WTC11 (cell line): ENCODE data around the gene CIB2. TPM values are rescaled to one million over a fixed set of nuclear protein-coding genes. Genes with fewer than 3 reads are reported as not detected.

Experiments
- ATAC-seq: fragments of 200-7000 bp; cut with Tn5 transposase; 2 replicates; pipeline ENCODE4 v1.10.0; 2021; ENCODE audit warnings: mild to moderate bottlenecking, moderate library complexity
- CTCF ChIA-PET: fragments of 300-600 bp; sonication (Branson Sonifier 250); formaldehyde crosslinking; loops from one replicate; lab custom pipeline; 2021; ENCODE audit warnings: antibody characterized with exemption; lab: Charles Lee
- POLR2A ChIA-PET: fragments of 350-600 bp; sonication (Branson Sonifier 250); formaldehyde crosslinking; loops from one replicate; lab custom pipeline; 2021; ENCODE audit warnings: antibody characterized with exemption; lab: Charles Lee
- DNase-seq: peaks from one replicate; pipeline ENCODE4 v3.0.0; 2021; ENCODE audit warnings: low spot score
- H3K27ac Mint-ChIP-seq: 2 replicates; pipeline ENCODE4 v1.8.0; 2021; ENCODE audit warnings: mixed read lengths
- H3K27me3 Mint-ChIP-seq: 2 replicates; pipeline ENCODE4 v1.8.0; 2021; ENCODE audit warnings: low read depth, mild to moderate bottlenecking, moderate library complexity, mixed read lengths
- H3K36me3 Mint-ChIP-seq: 2 replicates; pipeline ENCODE4 v1.8.0; 2021; ENCODE audit warnings: mixed read lengths
- H3K4me1 Mint-ChIP-seq: 2 replicates; pipeline ENCODE4 v1.8.0; 2022; ENCODE audit warnings: mixed read lengths
- H3K4me3 Mint-ChIP-seq: 2 replicates; pipeline ENCODE4 v1.8.0; 2021; ENCODE audit warnings: mild to moderate bottlenecking, moderate library complexity, mixed read lengths
- H3K9me3 Mint-ChIP-seq: 2 replicates; pipeline ENCODE4 v1.8.0; 2021; ENCODE audit warnings: mixed read lengths
- CREB1 ChIP-seq: sonication (generic); formaldehyde crosslinking; IDR thresholded peaks from 2 replicates; pipeline ENCODE4 v1.8.0; 2023; ENCODE audit warnings: mild to moderate bottlenecking, missing genetic modification reagents
- ELF4 ChIP-seq: sonication (generic); formaldehyde crosslinking; IDR thresholded peaks from 2 replicates; pipeline ENCODE4 v1.8.1; 2022; ENCODE audit warnings: low read depth, mild to moderate bottlenecking, moderate library complexity, missing genetic modification reagents
- ETV6 ChIP-seq: sonication (generic); formaldehyde crosslinking; IDR thresholded peaks from 2 replicates; pipeline ENCODE4 v1.8.1; 2022; ENCODE audit warnings: mild to moderate bottlenecking, missing genetic modification reagents
- FOXP1 ChIP-seq: sonication (generic); formaldehyde crosslinking; IDR thresholded peaks from 2 replicates; pipeline ENCODE4 v1.8.0; 2022; ENCODE audit warnings: missing genetic modification reagents, mild to moderate bottlenecking, moderate library complexity, borderline replicate concordance
- JUN ChIP-seq: sonication (generic); formaldehyde crosslinking; IDR thresholded peaks from 2 replicates; pipeline ENCODE4 v1.8.0; 2023; ENCODE audit warnings: mild to moderate bottlenecking, missing genetic modification reagents
- MYBL2 ChIP-seq: sonication (generic); formaldehyde crosslinking; IDR thresholded peaks from 2 replicates; pipeline ENCODE4 v1.8.1; 2023; ENCODE audit warnings: mild to moderate bottlenecking, moderate library complexity, missing genetic modification reagents
- NFE2L1 ChIP-seq: sonication (generic); formaldehyde crosslinking; IDR thresholded peaks from 2 replicates; pipeline ENCODE4 v1.8.1; 2023; ENCODE audit warnings: missing genetic modification reagents
- NR2C2 ChIP-seq: sonication (generic); formaldehyde crosslinking; IDR thresholded peaks from 2 replicates; pipeline ENCODE4 v1.8.0; 2022; ENCODE audit warnings: mild to moderate bottlenecking, missing genetic modification reagents
- SMAD3 ChIP-seq: sonication (generic); formaldehyde crosslinking; IDR thresholded peaks from 2 replicates; pipeline ENCODE4 v1.8.0; 2022; ENCODE audit warnings: missing genetic modification reagents, mild to moderate bottlenecking, borderline replicate concordance
- SP1 ChIP-seq: sonication (generic); formaldehyde crosslinking; conservative IDR thresholded peaks from 2 replicates; pipeline ENCODE4 v1.8.1; 2022; ENCODE audit warnings: missing genetic modification reagents
- TEAD1 ChIP-seq: sonication (generic); formaldehyde crosslinking; IDR thresholded peaks from 2 replicates; pipeline ENCODE4 v1.8.0; 2022; ENCODE audit warnings: mild to moderate bottlenecking, missing genetic modification reagents
- ZNF219 ChIP-seq: sonication (generic); formaldehyde crosslinking; IDR thresholded peaks from 2 replicates; pipeline ENCODE4 v1.8.0; 2023; ENCODE audit warnings: missing genetic modification reagents, mild to moderate bottlenecking, borderline replicate concordance
- ZNF396 ChIP-seq: fragments of 250-450 bp; sonication (Bioruptor Pico); IDR thresholded peaks from 2 replicates; pipeline ENCODE4 v1.8.0; 2021; ENCODE audit warnings: mild to moderate bottlenecking, moderate library complexity, borderline replicate concordance
- ZNF423 ChIP-seq: fragments of 250-450 bp; sonication (Bioruptor Pico); IDR thresholded peaks from 2 replicates; pipeline ENCODE4 v2.1.2; 2022; ENCODE audit warnings: mild to moderate bottlenecking, moderate library complexity
- total RNA-seq: library from RNA; stranded (reverse); gene quantifications from 3 replicates; pipeline ENCODE4 v1.2.3, GENCODE V29; 2021
- TF ChIP-seq, protein P1 (sequence below): sonication (generic); formaldehyde crosslinking; IDR thresholded peaks from 2 replicates; pipeline ENCODE4 v1.8.1; 2022; ENCODE audit warnings: missing genetic modification reagents, borderline replicate concordance
- TF ChIP-seq, protein P2 (sequence below): fragments of 250-450 bp; sonication (Bioruptor Pico); IDR thresholded peaks from 2 replicates; pipeline ENCODE4 v1.8.0; 2021; ENCODE audit warnings: mild to moderate bottlenecking
- TF ChIP-seq, protein P3 (sequence below): sonication (generic); formaldehyde crosslinking; IDR thresholded peaks from 2 replicates; pipeline ENCODE4 v1.8.1; 2022; ENCODE audit warnings: mild to moderate bottlenecking, moderate library complexity, missing genetic modification reagents
- TF ChIP-seq, protein P4 (sequence below): fragments of 250-450 bp; sonication (Bioruptor Pico); IDR thresholded peaks from 2 replicates; pipeline ENCODE4 v2.1.2; 2022; ENCODE audit warnings: mild to moderate bottlenecking, moderate library complexity
- TF ChIP-seq, protein P5 (sequence below): sonication (generic); formaldehyde crosslinking; IDR thresholded peaks from 2 replicates; pipeline ENCODE4 v1.8.0; 2022; ENCODE audit warnings: mild to moderate bottlenecking, missing genetic modification reagents

CIB2 gene
- total RNA-seq, 1 experiment from 2014 or later = 45.2 TPM

DNA sequence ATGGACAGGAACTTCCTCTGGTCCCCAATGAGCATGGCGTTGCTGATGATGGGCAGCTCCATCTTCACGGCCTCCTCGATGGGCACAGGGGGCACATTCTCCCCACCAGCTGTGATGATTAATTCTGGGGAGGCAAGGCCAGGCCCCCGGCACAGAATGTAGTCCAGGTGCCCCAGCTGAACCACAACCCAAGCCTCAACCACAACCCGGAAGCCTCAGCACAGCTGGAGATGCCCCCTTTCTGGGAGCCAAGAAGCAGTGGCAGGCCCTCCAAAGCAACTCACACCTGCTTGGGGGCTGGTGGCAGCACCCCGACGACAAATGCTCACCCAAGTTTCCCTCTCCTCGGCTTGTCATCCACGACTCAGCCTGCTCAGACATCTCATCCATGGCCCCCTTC lies 43.2 kb upstream of the CIB2 start (continued):
- TF ChIP-seq ZNF219 = no peak
- no peak for TF ChIP-seq JUN (CRISPR knock-in tag)
- TF ChIP-seq ELF4 = no peak
- TF ChIP-seq ETV6 = no peak
- TF ChIP-seq NR2C2 (CRISPR knock-in tag) = no peak
- TF ChIP-seq, protein P1, sequence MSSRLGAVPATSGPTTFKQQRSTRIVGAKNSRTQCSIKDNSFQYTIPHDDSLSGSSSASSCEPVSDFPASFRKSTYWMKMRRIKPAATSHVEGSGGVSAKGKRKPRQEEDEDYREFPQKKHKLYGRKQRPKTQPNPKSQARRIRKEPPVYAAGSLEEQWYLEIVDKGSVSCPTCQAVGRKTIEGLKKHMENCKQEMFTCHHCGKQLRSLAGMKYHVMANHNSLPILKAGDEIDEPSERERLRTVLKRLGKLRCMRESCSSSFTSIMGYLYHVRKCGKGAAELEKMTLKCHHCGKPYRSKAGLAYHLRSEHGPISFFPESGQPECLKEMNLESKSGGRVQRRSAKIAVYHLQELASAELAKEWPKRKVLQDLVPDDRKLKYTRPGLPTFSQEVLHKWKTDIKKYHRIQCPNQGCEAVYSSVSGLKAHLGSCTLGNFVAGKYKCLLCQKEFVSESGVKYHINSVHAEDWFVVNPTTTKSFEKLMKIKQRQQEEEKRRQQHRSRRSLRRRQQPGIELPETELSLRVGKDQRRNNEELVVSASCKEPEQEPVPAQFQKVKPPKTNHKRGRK = no peak

DNA sequence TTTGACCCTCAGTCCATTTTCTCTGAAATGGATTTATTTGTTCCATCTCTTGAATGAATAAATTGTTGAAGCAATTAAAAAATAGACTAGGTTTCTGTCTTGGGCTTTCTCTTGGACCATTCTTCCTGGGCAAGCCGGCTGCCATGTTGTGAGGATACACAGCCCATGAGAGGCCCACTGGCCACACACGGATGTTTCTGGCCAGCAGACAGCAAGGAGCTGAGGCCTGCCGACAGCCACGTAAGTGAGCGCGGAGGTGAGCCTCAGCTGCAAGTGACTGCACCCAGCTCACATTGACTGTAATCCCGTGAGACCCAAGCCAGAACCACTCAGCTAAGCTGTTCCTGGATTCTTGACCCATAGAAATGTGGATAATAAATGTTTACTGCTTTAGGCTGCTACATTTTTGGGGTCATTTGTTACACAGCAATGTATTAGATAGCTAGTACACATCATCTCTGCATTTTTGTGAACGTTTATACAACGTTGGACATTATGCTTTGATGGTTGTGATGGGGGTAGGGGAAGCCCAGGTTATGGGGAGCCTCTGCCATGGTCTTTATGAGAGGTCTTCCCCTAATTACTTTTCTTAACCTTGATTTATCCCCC lies 40.7 kb upstream of the CIB2 start:
- ChIA-PET CTCF (interaction anchor here (0.5 to 2.7 kb wide), 3 partner anchors 24 to 239 kb away, joined by 3 to 11 read pairs (median 5); no protein-coding TSS in a partner anchor), POLR2A (no interaction called here)
- Mint-ChIP-seq H3K4me3 (no peak overlapping the region), H3K27ac (no peak overlapping the region), H3K9me3 (no peaks in the 10 kb centered on the region), H3K4me1 (no peaks in the 10 kb centered on the region), H3K27me3 (no peaks in the 10 kb centered on the region), H3K36me3 (peaks cover 35% of the 10 kb centered on the region)
- DNase-seq = no peak
- no peak for ATAC-seq
- TF ChIP-seq, protein P2, sequence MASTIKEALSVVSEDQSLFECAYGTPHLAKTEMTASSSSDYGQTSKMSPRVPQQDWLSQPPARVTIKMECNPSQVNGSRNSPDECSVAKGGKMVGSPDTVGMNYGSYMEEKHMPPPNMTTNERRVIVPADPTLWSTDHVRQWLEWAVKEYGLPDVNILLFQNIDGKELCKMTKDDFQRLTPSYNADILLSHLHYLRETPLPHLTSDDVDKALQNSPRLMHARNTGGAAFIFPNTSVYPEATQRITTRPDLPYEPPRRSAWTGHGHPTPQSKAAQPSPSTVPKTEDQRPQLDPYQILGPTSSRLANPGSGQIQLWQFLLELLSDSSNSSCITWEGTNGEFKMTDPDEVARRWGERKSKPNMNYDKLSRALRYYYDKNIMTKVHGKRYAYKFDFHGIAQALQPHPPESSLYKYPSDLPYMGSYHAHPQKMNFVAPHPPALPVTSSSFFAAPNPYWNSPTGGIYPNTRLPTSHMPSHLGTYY = no peak
- TF ChIP-seq SP1 (CRISPR knock-in tag) = no peak
- TF ChIP-seq, protein P3, sequence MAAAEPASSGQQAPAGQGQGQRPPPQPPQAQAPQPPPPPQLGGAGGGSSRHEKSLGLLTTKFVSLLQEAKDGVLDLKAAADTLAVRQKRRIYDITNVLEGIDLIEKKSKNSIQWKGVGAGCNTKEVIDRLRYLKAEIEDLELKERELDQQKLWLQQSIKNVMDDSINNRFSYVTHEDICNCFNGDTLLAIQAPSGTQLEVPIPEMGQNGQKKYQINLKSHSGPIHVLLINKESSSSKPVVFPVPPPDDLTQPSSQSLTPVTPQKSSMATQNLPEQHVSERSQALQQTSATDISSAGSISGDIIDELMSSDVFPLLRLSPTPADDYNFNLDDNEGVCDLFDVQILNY (CRISPR knock-in tag) = no peak

DNA sequence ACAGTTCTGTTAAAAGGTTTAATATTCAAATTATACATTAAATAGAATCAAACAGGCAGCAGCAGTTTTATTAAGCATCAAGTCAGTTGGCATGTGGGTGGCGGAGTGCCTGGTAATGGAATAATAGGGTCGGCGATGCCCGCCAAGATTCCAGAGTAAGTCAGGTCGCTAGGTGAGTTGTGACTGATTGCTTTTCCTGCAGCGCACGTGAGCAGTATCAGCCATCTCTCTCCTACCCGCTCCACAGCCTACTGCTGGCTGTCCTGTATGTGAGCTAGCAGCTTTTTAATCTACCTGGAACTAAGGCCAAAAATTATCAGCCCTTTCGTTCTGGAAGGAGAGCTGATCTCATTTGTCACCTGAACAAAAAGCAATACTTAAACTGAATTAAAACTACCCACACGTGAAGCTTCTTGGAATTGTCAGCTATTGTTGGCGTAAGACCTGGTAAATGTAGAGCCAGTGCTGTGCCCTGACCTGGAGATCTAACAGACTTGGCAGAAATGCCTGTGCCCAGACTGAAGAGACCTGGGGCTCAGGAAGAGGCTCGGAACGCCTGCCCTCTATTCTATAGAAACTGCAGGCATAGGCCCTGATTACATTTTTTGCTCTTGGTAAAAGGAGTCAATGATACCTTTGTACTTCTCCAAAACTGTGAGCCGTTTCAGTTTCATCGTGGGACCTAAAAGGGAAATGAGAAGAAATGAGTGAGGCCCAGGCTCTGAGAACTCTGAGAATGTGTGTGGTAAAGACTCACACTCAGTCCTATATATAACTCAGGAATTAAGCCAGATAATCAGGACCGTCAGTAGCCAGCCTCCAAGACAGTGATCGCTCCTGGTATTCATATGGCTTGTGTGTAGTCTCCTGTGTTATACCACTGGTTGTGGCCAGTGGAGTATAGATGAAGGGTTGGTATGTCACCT lies 39.9 kb upstream of the CIB2 start:
- Mint-ChIP-seq H3K27me3 (no peaks in the 10 kb centered on the region), H3K9me3 (no peaks in the 10 kb centered on the region), H3K27ac (no peak overlapping the region), H3K4me3 (no peak overlapping the region), H3K36me3 (peaks cover 39% of the 10 kb centered on the region), H3K4me1 (no peaks in the 10 kb centered on the region)
- POLR2A ChIA-PET = no interaction called here
- DNase-seq = no peak
- CTCF ChIA-PET = interaction anchor here (1.4 to 2.7 kb wide), 4 partner anchors 25 to 58 kb away, joined by 3 to 11 read pairs (median 4); partner anchors contain the start of gene CIB2
- TF ChIP-seq, protein P3 (CRISPR knock-in tag) = no peak
- TF ChIP-seq, protein P4, sequence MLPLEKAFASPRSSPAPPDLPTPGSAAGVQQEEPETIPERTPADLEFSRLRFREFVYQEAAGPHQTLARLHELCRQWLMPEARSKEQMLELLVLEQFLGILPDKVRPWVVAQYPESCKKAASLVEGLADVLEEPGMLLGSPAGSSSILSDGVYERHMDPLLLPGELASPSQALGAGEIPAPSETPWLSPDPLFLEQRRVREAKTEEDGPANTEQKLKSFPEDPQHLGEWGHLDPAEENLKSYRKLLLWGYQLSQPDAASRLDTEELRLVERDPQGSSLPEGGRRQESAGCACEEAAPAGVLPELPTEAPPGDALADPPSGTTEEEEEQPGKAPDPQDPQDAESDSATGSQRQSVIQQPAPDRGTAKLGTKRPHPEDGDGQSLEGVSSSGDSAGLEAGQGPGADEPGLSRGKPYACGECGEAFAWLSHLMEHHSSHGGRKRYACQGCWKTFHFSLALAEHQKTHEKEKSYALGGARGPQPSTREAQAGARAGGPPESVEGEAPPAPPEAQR = no peak
- TF ChIP-seq CREB1 = no peak
- no peak for TF ChIP-seq MYBL2 (CRISPR knock-in tag)
- no peak for TF ChIP-seq ZNF396 (CRISPR knock-in tag)
- no peak for TF ChIP-seq NR2C2 (CRISPR knock-in tag)
- no peak for TF ChIP-seq NFE2L1 (CRISPR knock-in tag)
- no peak for TF ChIP-seq ZNF423
- no peak for TF ChIP-seq FOXP1
- no peak for TF ChIP-seq SMAD3 (CRISPR knock-in tag)
- no peak for TF ChIP-seq TEAD1 (CRISPR knock-in tag)
- TF ChIP-seq SP1 (CRISPR knock-in tag) = no peak
- TF ChIP-seq, protein P5, sequence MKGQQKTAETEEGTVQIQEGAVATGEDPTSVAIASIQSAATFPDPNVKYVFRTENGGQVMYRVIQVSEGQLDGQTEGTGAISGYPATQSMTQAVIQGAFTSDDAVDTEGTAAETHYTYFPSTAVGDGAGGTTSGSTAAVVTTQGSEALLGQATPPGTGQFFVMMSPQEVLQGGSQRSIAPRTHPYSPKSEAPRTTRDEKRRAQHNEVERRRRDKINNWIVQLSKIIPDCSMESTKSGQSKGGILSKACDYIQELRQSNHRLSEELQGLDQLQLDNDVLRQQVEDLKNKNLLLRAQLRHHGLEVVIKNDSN (CRISPR knock-in tag) = no peak
- TF ChIP-seq, all 79 proteins: peak for 0
- no peak for ATAC-seq
